ENCODE data around the gene MCTS1. TPM values are rescaled to one million over a fixed set of nuclear protein-coding genes. Genes with fewer than 3 reads are reported as not detected.
A peak's percentile ranks its signal among the peaks of the same experiment; 100 is the strongest.

MCTS1 gene
- total and polyA plus RNA-seq, 12 donors, result 8.2 to 78.2 (median 37.7) TPM

DNA sequence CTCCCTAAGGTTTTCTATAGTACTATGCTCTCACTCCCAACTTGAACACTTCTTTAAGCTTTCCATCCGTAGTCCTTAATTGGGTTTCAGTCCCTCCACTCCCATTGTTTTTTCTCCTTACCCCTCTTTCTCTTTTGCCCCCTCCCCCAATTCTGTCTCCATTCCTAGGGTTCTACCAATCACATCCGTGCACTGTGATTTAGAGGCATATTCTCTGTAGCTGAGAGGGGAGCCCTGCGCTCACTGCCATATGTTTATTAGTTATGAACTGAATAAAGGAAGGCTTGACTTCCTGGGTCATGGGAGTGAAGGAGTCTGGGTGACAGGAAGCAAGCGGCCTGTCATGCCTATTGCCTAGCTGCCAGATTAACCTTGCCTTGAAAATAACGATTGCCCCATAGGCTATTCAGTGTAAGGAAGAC lies 471 bp downstream of the MCTS1 start:
- peak in 6 of 7 donors; percentile 29 to 69 (median 50) for DNase-seq
- 0 to 24% (median 12%) methylated on average over 5 of the region's 5 CpGs for WGBS, 4 donors
- intact Hi-C loops (cut with DNase I), result no loop called here

DNA sequence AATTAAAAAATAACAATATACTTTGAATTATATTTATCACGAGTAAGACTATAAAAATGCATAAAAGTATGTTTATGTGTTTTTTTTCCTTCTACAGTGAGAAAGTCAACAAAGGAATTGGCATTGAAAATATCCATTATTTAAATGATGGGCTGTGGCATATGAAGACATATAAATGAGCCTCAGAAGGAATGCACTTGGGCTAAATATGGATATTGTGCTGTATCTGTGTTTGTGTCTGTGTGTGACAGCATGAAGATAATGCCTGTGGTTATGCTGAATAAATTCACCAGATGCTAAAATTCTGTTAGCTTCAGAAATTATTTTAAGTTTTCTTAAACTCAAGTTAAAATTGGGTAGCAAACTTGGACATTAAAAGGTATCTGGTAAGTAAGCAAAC lies 8.2 kb downstream of the MCTS1 start:
- Histone ChIP-seq H3K36me3 (replicated peaks in 1 of 2) (peaks cover 0 to 7% of the 10 kb centered on the region in 2 donors), H3K27me3 (no peaks in the 10 kb centered on the region), H3K27ac (no peak overlapping the region), H3K4me1 (replicated peaks in 1 of 2) (no peaks in the 10 kb centered on the region), H3K4me3 (no peak overlapping the region), H3K9me3 (replicated peaks in 1 of 3) (no peaks in the 10 kb centered on the region)
- 70 to 94% (median 82%) methylated on average over 1 of the region's 1 CpG for WGBS, 4 donors
- intact Hi-C loops (cut with DNase I), result no loop called here
- TF ChIP-seq, protein P1, sequence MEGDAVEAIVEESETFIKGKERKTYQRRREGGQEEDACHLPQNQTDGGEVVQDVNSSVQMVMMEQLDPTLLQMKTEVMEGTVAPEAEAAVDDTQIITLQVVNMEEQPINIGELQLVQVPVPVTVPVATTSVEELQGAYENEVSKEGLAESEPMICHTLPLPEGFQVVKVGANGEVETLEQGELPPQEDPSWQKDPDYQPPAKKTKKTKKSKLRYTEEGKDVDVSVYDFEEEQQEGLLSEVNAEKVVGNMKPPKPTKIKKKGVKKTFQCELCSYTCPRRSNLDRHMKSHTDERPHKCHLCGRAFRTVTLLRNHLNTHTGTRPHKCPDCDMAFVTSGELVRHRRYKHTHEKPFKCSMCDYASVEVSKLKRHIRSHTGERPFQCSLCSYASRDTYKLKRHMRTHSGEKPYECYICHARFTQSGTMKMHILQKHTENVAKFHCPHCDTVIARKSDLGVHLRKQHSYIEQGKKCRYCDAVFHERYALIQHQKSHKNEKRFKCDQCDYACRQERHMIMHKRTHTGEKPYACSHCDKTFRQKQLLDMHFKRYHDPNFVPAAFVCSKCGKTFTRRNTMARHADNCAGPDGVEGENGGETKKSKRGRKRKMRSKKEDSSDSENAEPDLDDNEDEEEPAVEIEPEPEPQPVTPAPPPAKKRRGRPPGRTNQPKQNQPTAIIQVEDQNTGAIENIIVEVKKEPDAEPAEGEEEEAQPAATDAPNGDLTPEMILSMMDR (IDR thresholded peaks at IDR 0.05), result no peak
- TF ChIP-seq POLR2A (IDR thresholded peaks at IDR 0.05), result no peak
- DNase-seq, result no peak

More for the DNA sequence above, 471 bp downstream of the MCTS1 start:
- H3K27me3 ChIP-seq, result no peaks in the 10 kb centered on the region
- no peaks in the 10 kb centered on the region for H3K9me3 ChIP-seq (replicated peaks in 1 of 3)
- no peaks in the 10 kb centered on the region for H3K36me3 ChIP-seq (replicated peaks in 1 of 2)
- TF ChIP-seq, protein P1 (IDR thresholded peaks at IDR 0.05), result no peak
- no peak for TF ChIP-seq POLR2A (IDR thresholded peaks at IDR 0.05)
- peak overlapping the region in 3 of 4 donors; percentile 28 to 66 (median 49) for H3K4me3 ChIP-seq
- H3K27ac ChIP-seq, result peak overlapping the region; percentile 80 to 92 (median 83)
- peaks cover 0 to 15% of the 10 kb centered on the region in 2 donors for H3K4me1 ChIP-seq (replicated peaks in 1 of 2)

DNA sequence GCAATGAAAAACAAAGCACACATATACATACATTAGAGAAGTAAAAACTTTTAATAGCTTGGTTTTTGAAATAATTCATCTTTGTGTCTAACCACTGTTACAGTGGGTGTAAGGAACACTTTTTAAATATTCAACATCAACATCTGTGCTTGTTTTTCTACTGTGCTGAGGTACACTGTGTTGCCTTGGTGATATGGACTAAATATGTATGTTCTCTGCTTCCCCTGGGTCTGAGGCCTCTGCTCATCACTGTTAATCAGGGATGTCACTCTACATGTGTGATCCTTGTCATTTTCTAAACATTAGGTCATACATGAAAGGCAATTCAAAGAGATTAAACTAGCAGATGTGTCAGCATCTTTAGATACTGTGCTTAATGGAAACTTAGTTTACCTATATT lies 10.9 kb downstream of the MCTS1 start:
- no peak for DNase-seq
- peaks cover 0 to 7% of the 10 kb centered on the region in 2 donors for H3K36me3 ChIP-seq (replicated peaks in 1 of 2)
- no peaks in the 10 kb centered on the region for H3K4me1 ChIP-seq (replicated peaks in 1 of 2)
- no peaks in the 10 kb centered on the region for H3K27me3 ChIP-seq
- no peak overlapping the region for H3K27ac ChIP-seq
- no peaks in the 10 kb centered on the region for H3K9me3 ChIP-seq (replicated peaks in 1 of 3)
- TF ChIP-seq, protein P1 (IDR thresholded peaks at IDR 0.05), result no peak
- no peak for TF ChIP-seq POLR2A (IDR thresholded peaks at IDR 0.05)
- H3K4me3 ChIP-seq, result no peak overlapping the region
- intact Hi-C loops (cut with DNase I), result no loop called here

DNA sequence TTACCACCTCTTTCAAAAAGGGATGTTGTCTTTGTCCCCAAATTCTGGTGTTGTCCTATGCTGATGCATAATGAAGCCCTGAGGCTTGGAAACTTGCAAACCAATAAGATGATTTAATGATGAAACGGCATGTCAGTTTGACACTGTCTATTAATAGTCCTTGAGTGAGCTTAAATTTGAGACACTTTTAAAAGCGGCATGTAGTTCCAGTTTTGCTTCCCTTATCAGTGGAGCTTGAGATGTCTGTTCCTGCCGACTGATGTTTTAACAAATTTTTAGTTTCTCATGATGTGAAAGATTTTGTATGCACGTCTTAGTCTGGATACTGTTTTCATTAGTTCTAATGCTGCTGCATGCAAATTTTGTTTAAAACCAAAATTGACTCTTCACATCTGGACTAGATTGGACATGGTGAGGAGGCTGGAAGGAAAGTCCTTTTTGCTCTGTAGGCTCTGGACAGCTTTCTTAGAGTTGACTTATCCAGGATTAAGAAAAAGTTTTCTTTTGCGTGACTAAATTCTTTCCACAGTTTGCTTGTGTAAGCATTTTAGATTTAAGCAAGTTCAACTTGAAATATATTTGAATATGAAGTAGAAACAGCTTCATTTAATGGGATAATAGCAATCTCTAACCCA lies 14.2 kb downstream of the MCTS1 start:
- Histone ChIP-seq H3K27ac (no peak overlapping the region), H3K27me3 (no peaks in the 10 kb centered on the region), H3K36me3 (replicated peaks in 1 of 2) (no peaks in the 10 kb centered on the region), H3K4me1 (replicated peaks in 1 of 2) (no peaks in the 10 kb centered on the region), H3K9me3 (replicated peaks in 1 of 3) (no peaks in the 10 kb centered on the region), H3K4me3 (no peak overlapping the region)
- TF ChIP-seq, protein P1 (IDR thresholded peaks at IDR 0.05), result no peak
- TF ChIP-seq POLR2A (IDR thresholded peaks at IDR 0.05), result no peak
- intact Hi-C loops (cut with DNase I), result no loop called here
- WGBS, 4 donors, result 75 to 85% (median 78%) methylated on average over 5 of the region's 5 CpGs
- no peak for DNase-seq

Measured in adrenal gland (tissue), 12 donors.